GM19397 (cell line): Measurements from ENCODE around the gene TMEM198.

ENCODE experiments used
- ATAC-seq: cut with Tn5 transposase; IDR thresholded peaks from one replicate; pipeline ENCODE4 v1.9.1; 2021; ENCODE audit warnings: mild to moderate bottlenecking, moderate library complexity; ENCODE audit not compliant: unreplicated experiment

The TMEM198 gene

DNA sequence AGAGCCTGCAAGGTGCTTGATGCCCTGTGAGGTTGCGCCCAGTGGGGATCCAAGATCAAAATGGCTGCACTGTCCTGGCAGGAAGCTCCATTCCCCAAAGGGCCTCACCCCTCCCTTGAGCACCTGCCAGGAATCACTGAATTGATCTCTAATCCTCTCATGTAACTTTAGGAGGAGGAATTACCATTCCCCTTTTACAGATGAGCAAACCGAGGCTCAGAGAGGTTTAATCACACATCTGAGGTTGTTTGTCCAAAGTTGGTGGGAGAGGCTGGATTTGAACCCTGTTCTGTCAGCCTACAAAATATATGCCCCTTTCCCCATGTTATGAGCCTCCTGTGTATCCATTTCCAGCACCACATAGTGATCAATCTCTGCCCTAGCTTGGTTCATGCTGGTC is 19.0 kb upstream of the TMEM198 start:
- no peak for ATAC-seq

DNA sequence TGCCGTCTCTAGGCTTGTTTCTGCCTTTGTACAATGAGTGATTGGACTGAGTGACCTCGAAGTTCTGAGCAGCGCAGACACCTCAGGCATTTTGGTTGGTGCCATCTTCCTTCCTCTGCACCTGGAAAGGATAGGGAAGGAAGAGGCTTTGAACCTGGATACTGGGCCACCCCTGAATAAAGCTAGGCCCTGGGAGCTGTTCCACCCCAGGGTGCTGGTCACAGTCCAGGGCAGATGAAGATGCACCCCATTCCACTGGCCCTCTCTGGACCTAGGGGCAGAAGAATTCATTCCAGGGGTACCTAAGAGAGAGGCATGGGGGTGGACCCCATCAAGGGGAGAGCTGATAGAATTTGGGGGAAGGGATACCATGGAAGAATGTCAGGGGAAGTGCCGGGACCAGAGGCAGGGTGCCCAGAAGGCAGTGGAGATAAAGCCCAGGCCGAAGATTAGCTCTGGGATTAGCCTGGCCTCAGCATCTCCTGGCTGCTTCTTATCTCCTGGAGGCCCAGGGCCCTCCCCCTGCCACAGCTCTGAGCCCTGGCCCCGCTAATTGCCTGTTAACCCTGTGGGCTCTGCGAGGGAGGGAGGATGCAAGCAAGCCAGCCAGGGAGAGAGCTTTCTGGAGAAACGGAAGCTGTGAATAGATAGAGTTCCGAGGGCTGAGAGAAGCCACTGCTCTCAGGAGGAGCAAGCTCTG is 18.1 kb upstream of the TMEM198 start:
- ATAC-seq, result no peak

DNA sequence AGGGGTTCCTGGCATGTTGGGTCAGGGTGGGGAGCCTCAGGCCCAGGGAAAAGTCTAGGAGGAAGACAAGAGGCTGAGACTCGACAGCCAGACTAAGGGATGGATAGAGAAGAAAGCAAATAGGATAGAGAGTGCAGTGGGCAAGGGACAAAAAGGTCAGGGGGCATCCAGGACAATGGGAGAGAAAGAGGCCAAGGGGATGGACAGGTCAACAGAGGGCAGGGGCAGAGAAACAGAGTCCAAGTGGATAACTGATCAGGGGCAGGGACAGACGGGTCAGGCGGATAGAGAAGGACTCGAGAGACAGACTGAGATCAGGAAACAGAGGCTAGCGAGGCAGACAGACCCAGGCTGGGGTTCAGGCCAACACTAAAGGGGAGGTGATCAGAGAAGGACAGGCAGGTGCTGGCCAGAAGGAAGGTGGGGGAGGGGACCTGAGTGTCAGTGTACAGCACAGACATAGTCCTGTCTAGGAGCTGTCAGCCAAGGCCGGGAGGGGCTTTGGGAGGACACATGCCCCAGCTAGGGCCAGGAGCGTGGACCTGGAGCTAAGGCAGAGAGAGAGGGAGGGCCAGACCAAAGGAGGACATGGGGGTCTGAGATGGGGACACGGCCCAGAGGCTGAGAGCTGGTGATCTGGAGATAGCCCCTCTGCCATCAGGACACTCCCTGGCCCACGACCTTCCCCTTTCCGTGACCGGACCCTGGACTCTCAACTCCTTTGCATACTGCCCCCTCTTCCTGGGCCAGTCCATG is 17.3 kb upstream of the TMEM198 start:
- ATAC-seq, result no peak

DNA sequence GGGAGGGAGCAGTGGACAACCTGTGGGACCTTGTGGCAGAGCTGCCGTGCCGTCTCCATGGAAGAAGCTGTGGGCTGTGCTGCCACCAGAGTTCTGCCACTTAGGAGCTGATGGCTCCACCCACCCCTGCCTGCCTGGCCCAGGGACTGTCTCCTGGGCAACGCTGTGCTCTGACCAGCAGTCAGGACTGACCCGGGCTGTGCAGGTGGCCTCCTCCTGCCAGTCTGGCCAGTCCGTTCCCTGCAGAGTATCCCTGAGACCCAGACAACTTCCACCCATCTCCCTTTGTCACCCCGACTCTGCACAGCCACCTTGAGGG is 16.8 kb upstream of the TMEM198 start:
- no peak for ATAC-seq

DNA sequence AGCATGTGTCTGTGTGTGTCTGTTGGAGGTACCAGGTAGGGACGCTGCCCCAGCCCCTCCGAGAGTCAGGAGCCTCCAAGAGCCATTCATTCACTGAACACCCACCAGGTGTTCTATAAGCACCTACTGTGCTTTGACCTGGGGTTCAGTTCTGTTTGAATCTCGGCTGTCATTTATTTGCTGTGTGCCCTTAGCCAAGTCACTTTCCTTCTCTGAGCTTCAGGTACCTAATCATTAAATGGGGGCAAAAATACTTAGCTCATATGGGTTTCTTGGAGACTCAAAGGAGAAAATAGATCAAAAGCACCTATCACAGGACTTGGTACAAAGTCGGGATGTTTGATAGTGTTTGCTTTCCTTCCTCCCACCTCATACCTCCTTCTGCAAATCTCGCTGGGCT is 16.4 kb upstream of the TMEM198 start:
- ATAC-seq, result no peak

DNA sequence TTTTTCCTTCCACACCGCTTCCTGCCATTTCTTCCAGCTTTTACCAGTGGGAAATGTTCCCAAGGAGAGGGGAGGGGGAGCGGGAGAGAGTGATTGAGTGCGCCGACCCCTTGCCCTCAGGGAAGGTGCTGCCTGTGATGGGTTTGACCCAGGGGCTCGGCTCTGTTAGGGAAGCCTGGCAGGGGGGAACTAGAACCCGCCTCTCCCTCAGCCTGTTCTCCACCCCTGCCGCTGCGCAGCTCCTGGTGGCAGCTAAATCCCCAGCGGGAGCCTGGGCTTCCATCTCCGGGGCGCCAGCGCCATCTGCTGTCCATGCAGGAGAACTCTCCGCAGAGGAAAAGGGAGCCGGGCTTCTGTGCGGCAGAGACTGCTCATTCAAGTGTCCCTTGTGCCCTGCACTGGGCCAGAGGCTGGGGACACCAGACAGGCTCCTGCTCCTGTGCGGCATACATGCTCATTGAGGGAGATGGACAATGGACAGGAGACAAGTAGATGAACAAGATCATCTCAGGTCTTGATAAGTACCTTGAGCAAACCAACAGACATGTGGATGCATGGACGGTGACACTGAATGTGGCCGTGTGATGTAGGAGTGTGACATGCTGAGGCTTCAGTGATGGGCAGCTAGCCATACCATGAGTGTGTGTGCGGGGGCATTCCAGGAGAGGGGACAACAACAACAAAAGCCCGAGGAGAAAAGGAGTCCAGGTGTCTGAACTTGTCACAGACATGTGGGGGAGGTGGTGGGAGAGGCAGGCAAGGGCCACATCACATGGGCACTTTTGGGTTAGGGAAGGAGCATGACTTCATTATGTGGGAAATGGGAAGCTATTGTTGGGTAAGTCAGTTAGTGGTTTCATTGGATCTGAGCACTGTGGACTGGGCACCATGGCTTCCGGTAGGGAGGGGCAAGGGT is 13.5 kb upstream of the TMEM198 start:
- peak; percentile 74 for ATAC-seq

DNA sequence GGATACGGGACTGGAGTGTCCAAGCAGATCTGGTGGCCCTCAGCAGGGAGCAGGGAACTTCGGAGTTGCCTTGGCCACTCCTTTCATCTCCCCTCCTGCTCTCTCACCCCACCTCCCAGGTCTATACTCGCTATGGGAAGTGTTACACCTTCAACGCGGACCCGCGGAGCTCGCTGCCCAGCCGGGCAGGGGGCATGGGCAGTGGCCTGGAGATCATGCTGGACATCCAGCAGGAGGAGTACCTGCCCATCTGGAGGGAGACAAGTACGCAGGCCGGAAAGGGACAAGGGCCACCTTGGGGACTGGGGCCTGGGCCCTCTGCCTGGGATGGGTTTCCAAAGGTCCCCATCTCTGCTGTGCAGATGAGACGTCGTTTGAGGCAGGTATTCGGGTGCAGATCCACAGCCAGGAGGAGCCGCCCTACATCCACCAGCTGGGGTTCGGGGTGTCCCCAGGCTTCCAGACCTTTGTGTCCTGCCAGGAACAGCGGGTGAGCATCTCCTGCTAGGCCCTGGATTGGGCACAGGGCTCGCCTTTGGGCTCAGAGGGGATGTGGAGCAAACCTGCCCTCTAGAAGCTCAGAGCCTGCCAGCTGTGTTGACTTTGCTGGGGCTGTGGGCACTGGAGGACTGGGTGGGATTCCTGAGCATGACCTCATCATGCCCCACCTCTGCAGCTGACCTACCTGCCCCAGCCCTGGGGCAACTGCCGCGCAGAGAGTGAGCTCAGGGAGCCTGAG is 12.0 kb upstream of the TMEM198 start:
- no peak for ATAC-seq

DNA sequence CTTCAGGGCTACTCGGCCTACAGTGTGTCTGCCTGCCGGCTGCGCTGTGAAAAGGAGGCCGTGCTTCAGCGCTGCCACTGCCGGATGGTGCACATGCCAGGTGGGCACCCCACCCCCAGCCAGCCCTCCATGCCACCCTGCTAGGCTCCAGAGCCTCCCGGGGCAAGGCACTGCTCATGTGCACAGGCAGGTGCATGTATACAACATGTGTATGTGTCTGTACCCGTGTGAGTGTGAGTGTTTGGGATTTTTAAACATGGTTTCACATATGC is 11.5 kb upstream of the TMEM198 start:
- ATAC-seq, result no peak

DNA sequence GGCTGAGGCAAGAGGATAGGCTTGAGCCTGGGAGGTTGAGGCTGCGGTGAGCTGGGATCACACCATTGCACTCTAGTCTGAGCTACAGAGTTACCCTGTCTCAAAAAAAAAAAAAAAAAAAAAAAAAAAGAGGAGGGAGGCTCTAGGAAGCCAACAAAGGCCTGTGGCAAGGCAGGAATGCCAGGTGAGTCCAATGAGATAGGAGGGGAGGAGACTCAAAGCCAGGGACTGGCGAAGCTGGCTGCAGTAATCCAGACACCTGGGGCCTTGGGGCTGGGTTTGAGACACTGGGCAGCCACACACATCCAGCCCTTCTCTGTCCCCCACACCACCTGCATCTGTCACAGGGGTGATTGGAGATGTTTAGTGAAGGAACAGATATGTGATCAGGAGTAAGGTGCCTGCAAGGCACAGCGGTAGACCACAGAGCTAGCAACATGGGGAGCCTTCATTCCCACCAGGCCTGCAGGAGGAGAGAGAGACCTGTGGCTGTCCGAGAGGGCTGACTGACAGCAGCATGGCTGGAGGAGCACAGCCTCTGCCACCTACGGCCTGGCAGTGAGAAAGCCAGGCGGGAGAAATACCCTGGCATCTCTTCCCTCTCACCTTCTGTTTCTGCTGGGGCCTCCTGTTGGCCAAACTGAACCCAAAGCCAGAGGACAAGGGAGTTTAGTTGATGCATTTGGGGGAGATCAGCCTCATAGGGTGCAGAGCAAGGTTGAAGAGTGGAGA is 9.7 kb upstream of the TMEM198 start:
- ATAC-seq, result no peak

DNA sequence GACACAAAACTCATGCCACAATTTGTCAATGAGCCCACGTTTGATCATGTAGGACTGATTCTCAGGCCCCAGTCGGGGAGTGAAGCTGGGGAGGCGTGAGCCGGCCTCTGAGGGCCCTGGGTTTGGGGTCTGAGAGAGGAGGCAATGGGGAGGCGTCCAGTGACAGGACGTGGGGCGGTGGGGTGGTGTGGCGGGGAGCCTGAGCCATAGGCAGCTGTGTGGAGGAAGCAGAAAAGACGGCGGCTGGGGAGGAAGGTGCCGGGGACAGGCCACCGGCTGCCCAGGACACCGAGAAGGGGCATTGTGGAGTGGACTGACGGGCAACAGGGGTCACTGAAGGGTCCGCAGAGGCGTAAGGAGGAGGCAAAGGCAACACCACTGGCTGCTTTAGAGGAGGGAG is 7.4 kb upstream of the TMEM198 start:
- no peak for ATAC-seq

DNA sequence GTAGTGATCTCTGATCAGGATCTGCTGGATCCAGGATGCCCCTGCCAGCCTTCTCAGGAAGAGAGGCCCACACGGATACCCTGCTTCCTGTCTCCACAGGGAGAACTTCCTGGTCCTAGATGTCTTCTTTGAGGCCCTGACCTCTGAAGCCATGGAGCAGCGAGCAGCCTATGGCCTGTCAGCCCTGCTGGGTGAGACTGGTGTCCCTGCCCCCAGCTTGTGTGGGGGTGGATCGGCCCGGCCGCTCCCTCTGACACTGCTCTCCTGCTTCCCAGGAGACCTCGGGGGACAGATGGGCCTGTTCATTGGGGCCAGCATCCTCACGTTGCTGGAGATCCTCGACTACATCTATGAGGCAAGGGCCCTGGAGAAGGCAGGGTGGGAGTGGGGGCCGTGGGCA is 6.9 kb upstream of the TMEM198 start:
- no peak for ATAC-seq

DNA sequence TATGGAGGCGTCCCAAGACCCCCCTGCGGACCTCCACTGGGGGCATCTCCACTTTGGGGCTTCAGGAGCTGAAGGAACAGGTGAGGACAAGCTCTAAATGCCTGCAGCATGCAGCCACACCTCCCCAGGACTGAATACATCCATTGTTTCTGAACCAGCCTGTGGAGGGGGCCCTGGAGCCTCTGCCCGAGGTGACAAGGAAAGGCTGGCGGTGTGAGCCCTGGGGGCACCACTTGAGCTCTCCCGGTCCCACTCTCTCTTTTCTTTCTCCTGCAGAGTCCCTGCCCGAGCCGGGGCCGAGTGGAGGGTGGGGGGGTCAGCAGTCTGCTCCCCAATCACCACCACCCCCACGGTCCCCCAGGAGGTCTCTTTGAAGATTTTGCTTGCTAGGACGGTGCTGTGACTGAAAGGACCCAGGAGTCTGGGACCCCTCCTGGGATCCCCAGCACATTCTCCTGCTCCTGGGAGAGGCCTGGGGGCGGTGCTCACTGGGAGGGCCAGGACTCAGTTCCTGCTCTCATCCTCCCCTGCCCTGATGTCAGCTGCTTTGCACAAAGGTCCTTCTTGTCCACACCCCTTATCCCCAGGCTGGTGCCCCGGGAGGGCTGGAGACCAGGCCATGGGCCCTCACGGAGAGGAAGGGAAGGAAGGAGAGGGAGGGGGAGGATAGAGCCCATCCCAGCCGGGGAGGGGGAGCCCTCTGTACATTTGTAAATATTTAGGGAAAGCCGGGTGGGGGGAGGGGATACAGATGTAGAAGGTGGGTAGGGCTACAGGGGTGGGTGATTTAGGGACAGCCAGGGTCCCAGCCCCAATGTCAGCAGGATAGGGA is 6.0 kb upstream of the TMEM198 start:
- ATAC-seq, result no peak

DNA sequence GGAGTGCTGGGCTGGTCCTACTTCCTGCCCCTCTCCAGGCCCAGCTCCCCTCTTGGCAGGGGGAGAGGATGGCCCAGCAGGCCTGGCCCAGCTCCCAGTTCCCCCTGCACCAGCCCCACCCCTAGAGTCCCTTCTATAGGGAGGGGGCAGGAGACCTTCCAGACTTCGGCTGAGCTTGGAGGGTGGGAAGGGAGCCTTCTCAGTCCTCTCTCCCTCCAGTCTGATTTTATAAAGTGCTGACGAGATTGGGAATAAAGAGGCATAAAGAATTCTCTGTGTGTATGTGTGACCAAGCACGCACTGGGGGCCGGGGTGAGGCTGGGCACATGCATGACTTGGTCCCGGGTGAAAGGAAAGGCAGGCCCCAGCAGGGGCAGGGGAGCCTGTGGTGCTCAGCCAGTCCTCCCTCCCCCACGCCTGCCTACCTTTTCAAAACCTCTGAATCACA is 5.3 kb upstream of the TMEM198 start:
- no peak for ATAC-seq

DNA sequence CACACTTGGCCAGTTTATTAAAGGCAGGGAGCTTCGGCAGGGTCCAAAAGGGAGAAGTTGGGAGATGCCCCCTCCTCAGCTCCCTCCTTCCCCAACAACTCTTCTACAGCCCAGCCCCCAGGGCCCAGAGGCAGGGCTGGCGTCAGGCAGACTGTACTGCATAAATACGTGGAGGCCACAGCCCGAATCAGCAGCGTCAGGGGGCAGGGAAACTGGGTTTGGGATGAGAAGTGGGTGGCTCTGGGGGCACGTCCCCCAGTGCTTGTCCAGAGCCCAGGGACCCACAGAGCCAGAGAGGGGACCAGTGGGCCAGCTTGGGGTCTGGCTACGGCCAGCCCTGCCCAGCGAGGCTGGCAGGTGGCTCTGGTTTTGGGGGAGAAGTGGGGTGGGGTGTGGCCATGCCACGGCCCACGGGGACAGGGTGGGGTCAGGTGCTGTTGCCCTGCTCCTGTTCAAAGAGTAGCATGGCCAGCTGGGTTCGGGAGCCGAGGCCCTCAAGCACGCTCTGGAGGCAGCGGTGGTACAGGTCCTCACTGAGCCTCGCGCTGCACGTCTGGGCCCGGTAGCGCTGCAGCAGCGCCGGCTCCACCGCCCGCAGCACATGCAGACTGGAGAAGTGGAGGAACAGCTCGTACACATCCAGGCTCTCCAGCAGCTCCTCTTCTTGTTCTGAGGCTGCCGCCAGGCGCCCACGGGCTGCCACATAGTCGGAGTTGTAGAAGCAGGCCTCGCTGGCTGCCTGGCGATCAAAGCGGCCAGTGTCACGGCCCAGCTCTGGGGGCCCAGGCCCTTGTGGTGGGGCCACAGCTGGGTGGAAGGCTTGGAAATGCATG is 4.7 kb upstream of the TMEM198 start:
- no peak for ATAC-seq

DNA sequence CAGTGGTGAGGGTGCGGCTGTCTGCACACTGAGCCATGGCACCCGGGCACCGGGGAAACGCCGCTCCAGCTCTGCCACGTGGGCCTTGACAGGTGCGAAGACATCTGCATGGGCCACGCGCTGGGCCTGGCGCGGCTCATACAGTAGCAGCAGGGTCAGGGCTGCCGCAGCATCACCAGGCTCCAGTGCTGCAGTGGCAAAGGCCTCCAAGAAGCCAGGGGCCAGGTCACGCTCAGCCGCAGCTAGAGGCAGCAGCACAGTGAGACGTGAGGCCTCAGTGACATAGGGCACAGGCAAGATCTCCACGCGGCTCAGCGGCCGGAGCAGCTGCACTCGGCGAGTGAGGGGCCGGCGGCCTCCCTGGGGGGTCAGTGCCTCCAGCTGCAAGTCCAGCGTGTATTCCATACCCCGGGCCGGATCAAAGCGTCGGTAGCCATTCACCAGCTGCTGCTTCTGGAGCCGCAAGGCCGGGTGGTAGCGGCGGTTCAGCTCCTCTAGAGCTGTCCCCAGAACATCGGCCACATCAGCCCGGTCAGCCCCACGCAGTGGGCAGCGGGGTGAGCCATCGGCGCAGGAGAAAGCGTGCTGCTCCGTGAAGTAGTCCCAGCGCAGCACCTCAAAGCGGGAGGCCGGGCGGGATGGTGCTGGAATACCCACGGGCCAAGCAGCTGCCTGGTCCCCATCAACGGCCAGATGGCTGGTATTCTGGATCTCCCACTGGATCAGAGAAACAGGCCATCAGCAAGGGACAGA is 3.7 kb upstream of the TMEM198 start:
- no peak for ATAC-seq

DNA sequence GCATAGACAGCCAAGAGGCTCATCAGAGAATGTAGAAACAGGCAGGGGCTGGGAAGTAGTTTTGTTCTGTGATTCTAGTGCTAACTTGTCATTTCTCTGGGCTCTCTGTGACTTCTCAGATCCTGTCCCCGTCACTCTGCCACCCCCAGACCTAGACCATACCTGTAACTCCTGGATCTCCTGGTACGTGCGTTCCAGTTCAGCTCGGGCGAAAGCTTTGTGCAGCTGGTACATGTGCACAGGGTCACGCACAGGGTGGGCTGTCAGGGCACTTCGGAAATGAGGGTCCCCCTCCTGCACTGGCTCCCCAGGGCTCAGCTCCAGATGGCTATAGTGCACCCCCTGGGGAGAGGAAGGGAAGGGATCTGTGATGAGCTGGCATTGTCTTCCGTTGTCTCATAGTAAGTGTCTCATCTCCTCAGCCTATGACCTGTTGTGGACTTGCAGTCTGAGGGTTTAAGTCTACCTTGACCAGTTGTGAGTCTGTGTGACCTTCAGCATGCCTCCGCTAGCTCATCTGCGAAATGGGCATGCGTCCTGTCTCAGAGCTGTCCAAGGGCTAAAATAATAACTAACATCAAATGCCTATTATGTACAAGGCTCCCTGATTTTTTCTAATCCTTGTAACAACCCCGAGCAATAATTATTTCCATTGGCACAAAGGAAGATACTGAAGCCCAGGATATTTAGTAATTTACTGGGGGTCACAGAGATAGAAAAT is 2.9 kb upstream of the TMEM198 start:
- no peak for ATAC-seq

DNA sequence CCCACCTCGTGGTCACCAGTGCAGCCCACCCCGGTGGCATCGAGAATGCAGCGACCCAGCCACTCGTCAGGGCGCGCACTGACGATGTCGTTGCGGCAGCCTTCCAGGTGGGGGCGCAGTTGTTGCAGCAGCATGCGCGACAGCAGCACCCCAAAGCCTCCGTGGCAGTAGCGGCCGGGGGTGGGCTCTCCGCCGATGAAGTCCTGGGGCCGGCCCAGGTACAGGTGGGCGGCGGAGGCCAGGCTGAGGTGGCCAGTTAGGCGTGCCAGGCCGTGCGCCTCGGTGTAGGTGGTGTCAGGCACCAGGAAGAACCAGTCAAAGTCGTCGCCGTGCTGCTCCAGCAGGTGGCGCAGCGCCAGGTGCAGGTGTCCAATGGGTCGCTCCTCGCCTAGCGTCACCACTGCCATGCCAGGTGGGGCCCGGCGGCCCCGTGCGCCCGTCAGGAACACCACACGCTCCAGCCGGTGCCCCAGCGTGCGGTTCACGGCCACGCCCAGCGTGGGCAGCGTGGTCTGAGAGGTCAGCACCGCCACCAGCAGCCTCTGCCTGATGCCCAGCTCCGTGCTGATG is 2.1 kb upstream of the TMEM198 start:
- ATAC-seq, result peak; percentile 41
